Myocyte (in vitro differentiated cells): ENCODE data around the gene FOXP1. TPM values are rescaled to one million over a fixed set of nuclear protein-coding genes. Genes with fewer than 3 reads are reported as not detected.
A peak's percentile ranks its signal among the peaks of the same experiment; 100 is the strongest.

ENCODE experiments used
- DNase-seq: peaks from one replicate; pipeline ENCODE4 v3.0.0-alpha.2; 2012; ENCODE audit warnings: low read depth
- total RNA-seq: library from RNA; depleted of rRNA; stranded (reverse); fragments of >200 nt; gene quantifications from 2 replicates; pipeline ENCODE4 v1.2.3, GENCODE V29; 2014

Gene FOXP1
- total RNA-seq, 1 donor from 2014 or later = 28.8 TPM

GRCh38 chr3:71245971-71246880 is 337.3 kb downstream of the FOXP1 start:
- DNase-seq = no peak

- no peak for DNase-seq
Measured at GRCh38 chr3:71244826-71245488, 338.6 kb downstream of the FOXP1 start.

- no peak for DNase-seq
Measured at GRCh38 chr3:71244153-71244825, 339.2 kb downstream of the FOXP1 start.

GRCh38 chr3:71243229-71243628 is 340.3 kb downstream of the FOXP1 start:
- DNase-seq = no peak

- no peak for DNase-seq
Measured at GRCh38 chr3:71241981-71242560, 341.5 kb downstream of the FOXP1 start.

- DNase-seq = no peak
Measured at GRCh38 chr3:71241246-71241901, 342.2 kb downstream of the FOXP1 start.

GRCh38 chr3:71240034-71240433 is 343.5 kb downstream of the FOXP1 start:
- no peak for DNase-seq

GRCh38 chr3:71238355-71238757 is 345.2 kb downstream of the FOXP1 start:
- DNase-seq = peak; percentile 43

GRCh38 chr3:71237672-71238071 is 345.9 kb downstream of the FOXP1 start:
- no peak for DNase-seq

- DNase-seq = no peak
Measured at GRCh38 chr3:71235846-71236245, 347.7 kb downstream of the FOXP1 start.

GRCh38 chr3:71232895-71233294 is 350.6 kb downstream of the FOXP1 start:
- DNase-seq = no peak

- no peak for DNase-seq
Measured at GRCh38 chr3:71232175-71232679, 351.3 kb downstream of the FOXP1 start.

- no peak for DNase-seq
Measured at GRCh38 chr3:71231680-71232079, 351.8 kb downstream of the FOXP1 start.

- DNase-seq = no peak
Measured at GRCh38 chr3:71229905-71230657, 353.4 kb downstream of the FOXP1 start.

GRCh38 chr3:71228156-71228866 is 355.2 kb downstream of the FOXP1 start:
- no peak for DNase-seq

- no peak for DNase-seq
Measured at GRCh38 chr3:71227270-71227661, 356.3 kb downstream of the FOXP1 start.

GRCh38 chr3:71226565-71227269 is 356.8 kb downstream of the FOXP1 start:
- peak; percentile 91 for DNase-seq

GRCh38 chr3:71225951-71226564 is 357.5 kb downstream of the FOXP1 start:
- no peak for DNase-seq
